SK-N-SH (cell line): ENCODE data around the gene SLC7A6.

Experiments
- CHD2 ChIP-seq: fragments of 150-350 bp; IDR thresholded peaks from 2 replicates; pipeline ENCODE4 v1.6.1; 2018; ENCODE audit warnings: low read length; ENCODE audit not compliant: partially characterized antibody
- EP300 ChIP-seq, 2 experiments: IDR thresholded peaks; 2 replicates each; pipeline versions ENCODE4 v1.4.0 to v1.6.1; 2012; ENCODE audit warnings: borderline replicate concordance in 1 of 2, low read depth in 1 of 2, low read length in 1 of 2
- EZH2phosphoT487 ChIP-seq: fragments of 200-600 bp; sonication (generic); IDR thresholded peaks from 2 replicates; pipeline ENCODE4 v1.6.1; 2017; ENCODE audit warnings: low read depth, mixed run types, mild to moderate bottlenecking, antibody characterized with exemption, moderate library complexity, borderline replicate concordance
- JUND ChIP-seq: IDR thresholded peaks from 2 replicates; pipeline ENCODE4 v1.4.0; 2012
- MEF2A ChIP-seq: IDR thresholded peaks from 2 replicates; pipeline ENCODE4 v1.4.0; 2012; ENCODE audit warnings: low read depth, borderline replicate concordance
- POLR2AphosphoS5 ChIP-seq: IDR thresholded peaks from 2 replicates; pipeline ENCODE4 v1.6.1; 2012; ENCODE audit warnings: low read depth, low read length
- RCOR1 ChIP-seq: fragments of 150-350 bp; IDR thresholded peaks from 2 replicates; pipeline ENCODE4 v1.6.1; 2017; ENCODE audit warnings: antibody characterized with exemption, low read length
- RFX5 ChIP-seq: IDR thresholded peaks from 2 replicates; pipeline ENCODE4 v1.6.1; 2012; ENCODE audit warnings: mild to moderate bottlenecking, improper control_type of control experiment, low read length
- RXRA ChIP-seq: IDR thresholded peaks from 2 replicates; pipeline ENCODE4 v1.4.0; 2012; ENCODE audit warnings: low read depth, mild to moderate bottlenecking, borderline replicate concordance
- SIN3A ChIP-seq: IDR thresholded peaks from 2 replicates; pipeline ENCODE4 v1.6.1; 2012; ENCODE audit warnings: low read depth, mild to moderate bottlenecking, low read length, moderate library complexity, borderline replicate concordance
- SMC3 ChIP-seq: IDR thresholded peaks from 2 replicates; pipeline ENCODE4 v1.6.1; 2012; ENCODE audit warnings: low read depth, low read length, improper control_type of control experiment
- TAF1 ChIP-seq: IDR thresholded peaks from 2 replicates; pipeline ENCODE4 v1.6.1; 2012; ENCODE audit warnings: low read depth, mild to moderate bottlenecking, low read length, moderate library complexity, borderline replicate concordance
- TF ChIP-seq, protein P1 (sequence below): fragments of 200-600 bp; sonication (generic); IDR thresholded peaks from 2 replicates; pipeline ENCODE4 v1.6.1; 2017; ENCODE audit warnings: antibody characterized with exemption, mild to moderate bottlenecking, moderate library complexity
- TF ChIP-seq, protein P2 (sequence below): fragments of 150-350 bp; IDR thresholded peaks from 2 replicates; pipeline ENCODE4 v1.6.1; 2017; ENCODE audit warnings: antibody characterized with exemption, low read length, low read depth, borderline replicate concordance

DNA sequence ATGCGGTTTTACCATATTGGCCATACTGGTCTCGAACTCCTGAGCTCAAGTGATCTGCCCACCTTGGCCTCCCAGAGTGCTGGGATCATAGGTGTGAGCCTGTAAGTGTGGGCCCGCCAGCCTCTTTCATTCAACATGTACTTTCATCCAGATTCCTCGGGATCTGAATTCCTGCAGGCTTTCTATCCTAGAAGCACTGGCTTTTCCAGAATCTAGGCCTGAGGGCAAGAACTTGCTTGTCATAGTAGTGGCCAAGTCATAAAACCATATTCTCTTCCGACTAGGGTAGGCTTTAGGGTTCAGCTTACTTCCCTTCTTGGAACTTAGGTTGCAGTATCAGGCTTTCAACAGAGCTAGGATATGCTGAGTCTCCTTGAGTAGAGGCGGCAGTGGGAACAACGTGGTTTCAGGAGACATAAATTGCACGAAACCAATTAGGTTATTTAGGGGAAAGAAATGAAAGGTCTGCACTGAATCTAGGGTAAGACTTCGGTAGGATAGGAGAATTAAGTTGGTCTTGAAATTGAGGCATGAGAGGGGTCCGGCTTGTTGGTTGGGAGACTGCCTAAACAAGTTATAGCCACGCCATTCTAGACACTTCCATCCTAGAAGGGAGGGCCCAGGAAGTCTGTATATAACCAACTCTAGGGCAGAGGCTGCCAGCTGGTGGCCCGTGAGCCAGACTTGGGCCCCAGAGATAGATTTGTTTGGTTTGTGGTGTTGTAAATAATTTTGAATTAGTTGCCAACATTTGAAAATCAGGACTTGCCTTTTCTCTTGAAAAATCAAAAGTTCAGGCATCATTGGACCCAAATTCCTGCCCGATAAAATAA lies 15.6 kb downstream of the SLC7A6 start:
- TF ChIP-seq TAF1 (no peak), EZH2phosphoT487 (no peak), SIN3A (no peak), SMC3 (no peak), POLR2AphosphoS5 (no peak), RCOR1 (no peak), RXRA (no peak), JUND (no peak), EP300 (IDR thresholded peaks at IDR 0.05; ENCODE audit: borderline replicate concordance in 1 of 2, low read depth in 1 of 2, low read length in 1 of 2) (no peak), RFX5 (no peak), CHD2 (no peak), MEF2A (no peak)
- TF ChIP-seq, protein P1, sequence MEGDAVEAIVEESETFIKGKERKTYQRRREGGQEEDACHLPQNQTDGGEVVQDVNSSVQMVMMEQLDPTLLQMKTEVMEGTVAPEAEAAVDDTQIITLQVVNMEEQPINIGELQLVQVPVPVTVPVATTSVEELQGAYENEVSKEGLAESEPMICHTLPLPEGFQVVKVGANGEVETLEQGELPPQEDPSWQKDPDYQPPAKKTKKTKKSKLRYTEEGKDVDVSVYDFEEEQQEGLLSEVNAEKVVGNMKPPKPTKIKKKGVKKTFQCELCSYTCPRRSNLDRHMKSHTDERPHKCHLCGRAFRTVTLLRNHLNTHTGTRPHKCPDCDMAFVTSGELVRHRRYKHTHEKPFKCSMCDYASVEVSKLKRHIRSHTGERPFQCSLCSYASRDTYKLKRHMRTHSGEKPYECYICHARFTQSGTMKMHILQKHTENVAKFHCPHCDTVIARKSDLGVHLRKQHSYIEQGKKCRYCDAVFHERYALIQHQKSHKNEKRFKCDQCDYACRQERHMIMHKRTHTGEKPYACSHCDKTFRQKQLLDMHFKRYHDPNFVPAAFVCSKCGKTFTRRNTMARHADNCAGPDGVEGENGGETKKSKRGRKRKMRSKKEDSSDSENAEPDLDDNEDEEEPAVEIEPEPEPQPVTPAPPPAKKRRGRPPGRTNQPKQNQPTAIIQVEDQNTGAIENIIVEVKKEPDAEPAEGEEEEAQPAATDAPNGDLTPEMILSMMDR, result no peak
- TF ChIP-seq, protein P2, sequence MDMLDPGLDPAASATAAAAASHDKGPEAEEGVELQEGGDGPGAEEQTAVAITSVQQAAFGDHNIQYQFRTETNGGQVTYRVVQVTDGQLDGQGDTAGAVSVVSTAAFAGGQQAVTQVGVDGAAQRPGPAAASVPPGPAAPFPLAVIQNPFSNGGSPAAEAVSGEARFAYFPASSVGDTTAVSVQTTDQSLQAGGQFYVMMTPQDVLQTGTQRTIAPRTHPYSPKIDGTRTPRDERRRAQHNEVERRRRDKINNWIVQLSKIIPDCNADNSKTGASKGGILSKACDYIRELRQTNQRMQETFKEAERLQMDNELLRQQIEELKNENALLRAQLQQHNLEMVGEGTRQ, result no peak
